ENCODE results near the gene DOCK8.
A peak's percentile ranks its signal among the peaks of the same experiment; 100 is the strongest.

Gene DOCK8

GRCh38 chr9:373759-374206 lies 159.1 kb downstream of the DOCK8 start:
- no peak for TF ChIP-seq CTCF (IDR thresholded peaks at IDR 0.05; ENCODE audit: low read depth, low read length)
- H3K4me3 ChIP-seq (ENCODE audit: low read depth, low read length) = no peak overlapping the region

GRCh38 chr9:374736-375135 lies 160.1 kb downstream of the DOCK8 start:
- no peak overlapping the region for H3K4me3 ChIP-seq (ENCODE audit: low read depth, low read length)
- no peak for TF ChIP-seq CTCF (IDR thresholded peaks at IDR 0.05; ENCODE audit: low read depth, low read length)

DNA sequence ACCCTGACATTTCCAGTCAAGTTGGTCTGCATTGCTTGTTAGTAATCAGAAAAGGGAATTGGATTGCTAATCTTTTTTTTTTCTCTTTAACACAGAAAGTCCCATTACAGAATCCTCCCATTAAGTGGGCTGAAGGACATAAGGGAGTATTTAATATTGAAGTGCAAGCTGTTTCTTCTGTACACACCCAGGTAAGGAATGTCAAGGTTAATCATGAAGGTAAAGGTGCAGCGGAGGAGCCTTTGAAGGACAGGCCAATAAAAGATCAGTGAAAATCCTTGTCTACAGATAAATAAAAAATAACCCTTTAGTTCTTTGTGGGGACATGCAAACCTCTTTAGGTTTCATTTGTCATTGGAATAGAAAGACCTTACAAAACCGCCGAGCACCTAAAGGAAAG lies 161.4 kb downstream of the DOCK8 start:
- TF ChIP-seq CTCF (IDR thresholded peaks at IDR 0.05; ENCODE audit: low read depth, low read length) = no peak

DNA sequence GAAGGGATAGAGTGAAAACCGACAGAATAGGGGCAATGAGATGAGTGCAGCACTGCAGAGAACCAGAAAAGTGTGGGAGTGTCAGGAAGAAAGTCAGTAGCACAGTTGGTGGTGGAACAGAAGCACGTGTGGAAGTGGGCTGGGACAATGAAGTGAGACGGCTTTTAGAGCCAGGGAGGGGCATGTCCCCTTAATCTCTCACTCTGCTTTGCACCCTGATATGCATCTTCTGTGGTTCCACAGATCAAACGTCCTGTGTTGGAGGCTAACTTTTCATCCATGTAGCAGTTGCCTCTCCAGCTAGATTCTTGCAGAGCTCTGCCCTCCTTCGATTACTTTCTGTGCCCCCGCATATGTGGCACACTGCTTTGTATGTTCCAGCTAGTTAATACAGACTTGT lies 163.6 kb downstream of the DOCK8 start:
- no peak overlapping the region for H3K4me3 ChIP-seq (ENCODE audit: low read depth, low read length)
- no peak for TF ChIP-seq CTCF (IDR thresholded peaks at IDR 0.05; ENCODE audit: low read depth, low read length)

More for the DNA sequence above, 161.4 kb downstream of the DOCK8 start:
- no peak overlapping the region for H3K4me3 ChIP-seq (ENCODE audit: low read depth, low read length)

DNA sequence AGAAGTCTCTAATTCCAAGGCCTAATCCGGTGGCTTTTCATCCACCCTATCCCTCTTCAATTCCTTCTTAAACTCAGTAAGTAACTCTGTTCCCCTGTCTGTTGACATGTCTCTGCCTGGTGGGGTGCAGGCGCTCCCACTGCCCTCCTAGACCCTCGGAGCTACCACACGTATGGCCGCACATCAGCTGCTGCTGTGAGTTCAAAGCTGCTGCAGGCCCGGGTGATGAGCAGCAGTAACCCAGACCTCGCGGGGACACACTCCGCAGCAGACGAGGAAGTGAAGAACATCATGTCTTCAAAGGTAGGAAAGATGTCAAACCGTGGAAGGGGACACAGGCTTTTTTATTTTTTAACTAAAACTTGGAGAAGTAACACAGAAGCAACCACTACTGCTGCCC lies 167.7 kb downstream of the DOCK8 start:
- no peak overlapping the region for H3K4me3 ChIP-seq (ENCODE audit: low read depth, low read length)
- no peak for TF ChIP-seq CTCF (IDR thresholded peaks at IDR 0.05; ENCODE audit: low read depth, low read length)

GRCh38 chr9:385818-386398 lies 171.2 kb downstream of the DOCK8 start:
- peak; percentile 84 for TF ChIP-seq CTCF (IDR thresholded peaks at IDR 0.05; ENCODE audit: low read depth, low read length)

DNA sequence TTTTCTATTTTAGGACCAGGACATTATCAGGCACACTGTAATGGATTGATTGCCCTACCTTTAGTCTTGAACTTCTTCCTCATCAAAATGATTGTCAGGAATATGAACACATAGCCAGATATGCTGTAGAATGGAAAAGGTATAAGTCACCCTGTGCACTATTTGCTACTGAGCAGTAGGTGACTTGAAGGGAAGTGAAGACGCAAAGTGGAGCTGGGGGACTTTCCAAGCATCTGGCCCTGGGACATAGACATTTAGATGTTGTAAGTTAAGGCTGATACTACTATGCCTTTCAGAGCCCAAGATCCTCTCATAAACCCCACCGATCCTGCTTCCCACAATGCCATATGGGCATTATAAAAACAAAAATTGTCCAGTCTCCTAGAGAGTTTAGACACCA lies 174.5 kb downstream of the DOCK8 start:
- no peak for TF ChIP-seq CTCF (IDR thresholded peaks at IDR 0.05; ENCODE audit: low read depth, low read length)
- H3K4me3 ChIP-seq (ENCODE audit: low read depth, low read length) = no peak overlapping the region

More at GRCh38 chr9:385818-386398, 171.2 kb downstream of the DOCK8 start:
- H3K4me3 ChIP-seq (ENCODE audit: low read depth, low read length) = no peak overlapping the region
